Astrocyte of the hippocampus (primary cell): ENCODE measurements around the gene ADRA2B.

Experiments used
- DNase-seq: peaks from one replicate; pipeline ENCODE4 v3.0.0; 2011; ENCODE audit warnings: low read depth, low spot score

ADRA2B gene

GRCh38 chr2:96117701-96118588, 1.6 kb upstream of the ADRA2B start:
- no peak for DNase-seq

DNA sequence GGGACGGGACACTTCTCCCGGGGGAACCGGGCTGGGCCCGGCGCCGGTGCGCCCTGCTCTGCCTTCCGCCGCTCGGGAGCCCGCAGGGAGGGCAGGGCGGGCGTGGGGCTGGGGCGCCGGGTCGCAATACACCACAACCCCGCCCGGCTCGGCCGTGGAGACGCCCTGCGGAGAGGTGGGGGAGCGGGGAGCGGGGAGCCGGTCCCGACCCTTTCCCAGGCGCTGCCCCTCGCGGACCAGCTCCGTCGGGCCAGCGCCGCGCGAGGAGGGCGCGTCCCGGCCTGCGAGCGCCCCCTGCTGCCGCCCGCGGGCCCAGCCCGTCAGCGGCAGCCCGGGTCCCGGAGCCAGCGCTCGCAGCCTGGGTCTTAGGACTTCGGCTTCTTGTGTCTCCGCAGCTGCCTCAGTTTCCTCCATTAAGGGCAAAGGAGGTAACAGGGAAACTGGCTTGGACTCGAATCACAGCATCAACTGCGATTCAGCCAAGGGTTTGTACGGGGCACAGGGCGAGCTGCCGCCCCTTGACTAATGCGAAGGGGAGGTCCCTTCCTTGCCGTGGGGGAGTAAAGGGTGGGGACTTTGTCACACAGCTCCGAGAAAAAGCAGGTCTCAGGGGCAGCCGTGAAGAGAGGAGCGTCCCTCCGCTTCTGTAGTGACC, 635 bp upstream of the ADRA2B start:
- peak; percentile 79 for DNase-seq

DNA sequence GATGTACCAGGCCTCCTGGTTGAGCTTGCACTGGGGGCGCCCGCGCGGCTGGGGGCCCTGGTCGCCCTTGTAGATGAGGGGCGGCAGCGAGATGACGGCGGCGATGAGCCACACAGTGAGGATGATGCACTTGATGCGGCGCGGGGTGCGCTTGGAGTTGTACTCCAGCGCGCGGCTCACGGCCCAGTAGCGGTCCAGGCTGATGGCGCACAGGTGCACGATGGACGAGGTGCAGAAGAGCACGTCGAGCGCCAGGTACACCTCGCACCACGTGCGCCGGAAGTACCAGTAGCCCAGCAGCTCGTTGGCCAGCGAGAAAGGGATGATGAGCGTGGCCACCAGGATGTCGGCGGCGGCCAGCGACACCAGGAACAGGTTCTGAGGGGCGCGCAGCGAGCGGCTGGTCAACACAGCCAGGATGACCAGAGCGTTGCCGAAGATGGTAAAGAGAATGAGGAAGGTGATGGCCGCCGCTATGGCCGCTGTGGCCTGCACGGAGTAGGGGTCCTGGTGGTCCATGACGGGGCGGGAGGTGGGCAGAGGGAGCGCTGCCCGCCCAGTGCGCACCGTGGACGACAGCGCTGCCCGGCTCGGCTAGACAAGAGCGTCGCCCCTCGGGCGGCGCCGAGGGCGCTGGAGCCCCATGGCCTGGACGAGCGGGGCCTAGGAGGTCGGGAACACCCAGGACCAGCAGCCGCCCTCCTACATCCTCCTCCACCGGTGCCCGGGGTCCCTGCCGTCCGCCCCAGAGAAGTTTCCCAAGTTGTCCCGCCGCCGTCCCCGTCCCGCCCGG, 544 bp downstream of the ADRA2B start:
- DNase-seq = no peak

- no peak for DNase-seq
Measured at GRCh38 chr2:96114903-96115581, 1.3 kb downstream of the ADRA2B start.

DNA sequence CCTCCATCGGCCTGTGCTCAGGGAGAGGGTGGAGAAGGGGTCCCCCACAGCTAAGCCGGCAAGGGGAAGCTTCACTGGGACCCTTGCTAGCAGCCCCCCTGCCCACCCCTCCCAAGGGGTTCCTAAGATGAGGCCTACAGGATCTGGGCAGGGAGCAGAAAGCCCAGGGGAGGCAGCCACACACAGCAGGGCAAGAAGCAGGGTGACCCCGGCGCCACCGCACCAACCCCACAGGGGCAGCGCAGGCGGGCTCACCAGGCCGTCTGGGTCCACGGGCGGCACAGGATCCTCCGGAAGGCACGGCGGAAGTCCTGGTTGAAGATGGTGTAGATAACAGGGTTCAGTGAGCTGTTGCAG, 1.8 kb downstream of the ADRA2B start:
- DNase-seq = no peak

DNA sequence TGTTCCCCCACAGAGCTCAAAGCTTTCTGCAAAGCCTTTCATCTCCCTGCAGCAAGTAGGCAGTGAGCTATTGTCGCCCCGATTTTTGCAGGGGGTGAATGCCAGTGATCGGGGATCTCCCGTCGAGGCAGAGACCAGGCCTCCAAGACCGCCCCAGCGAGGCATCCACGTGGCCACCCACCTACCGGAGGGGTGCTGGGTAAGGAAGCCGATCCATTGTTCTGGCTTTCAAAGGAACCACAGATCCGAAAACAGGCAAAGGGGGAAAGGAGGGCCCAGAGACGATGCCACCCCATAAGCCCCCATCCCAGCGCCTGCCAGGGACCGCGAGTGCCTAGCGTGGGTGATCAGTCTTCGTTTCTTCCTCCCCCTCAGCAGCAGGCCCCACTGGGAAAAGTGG, 2.4 kb downstream of the ADRA2B start:
- no peak for DNase-seq

GRCh38 chr2:96113367-96113677, 3.0 kb downstream of the ADRA2B start:
- no peak for DNase-seq

DNA sequence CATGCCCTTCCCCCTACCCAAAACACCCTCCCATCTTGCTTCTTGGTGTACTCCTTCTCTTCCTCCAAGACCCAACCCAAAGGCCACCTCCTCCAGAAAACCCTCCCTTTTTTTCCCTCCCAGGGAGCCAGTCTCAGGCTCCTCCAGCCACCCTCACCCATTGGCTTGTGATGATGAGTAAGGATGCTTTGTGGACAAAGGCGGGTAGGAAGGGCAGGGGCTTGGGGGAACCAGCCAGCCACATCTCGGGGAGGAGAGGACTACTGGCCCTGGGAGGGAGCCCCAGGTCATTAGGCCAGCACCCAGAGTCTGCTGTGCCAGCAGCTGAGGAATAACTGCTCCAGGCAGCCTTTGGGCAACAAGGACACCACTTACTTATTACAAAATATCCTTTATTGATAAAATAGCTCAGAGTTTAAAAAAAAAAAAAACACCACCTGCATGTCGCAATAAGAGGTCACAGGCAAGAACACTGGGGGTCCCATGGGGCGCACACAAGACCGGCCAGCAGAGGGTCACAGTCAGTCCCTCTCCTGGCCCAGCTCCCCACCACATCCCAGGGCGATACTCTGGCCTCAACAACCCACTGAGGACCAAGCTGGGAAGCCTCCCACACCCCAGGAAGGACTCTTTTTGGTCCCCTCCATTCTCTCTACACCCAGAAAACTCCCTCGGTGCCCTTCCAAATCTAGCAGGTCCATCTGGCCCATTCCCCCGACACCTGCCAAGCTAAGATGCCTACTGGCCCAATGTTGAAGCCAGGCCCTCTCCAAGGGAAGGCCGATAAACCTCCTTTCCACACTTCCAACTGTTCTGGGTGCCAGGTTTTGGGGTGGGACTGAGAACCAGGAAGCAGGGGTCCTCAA, 3.6 kb downstream of the ADRA2B start:
- DNase-seq = no peak

DNA sequence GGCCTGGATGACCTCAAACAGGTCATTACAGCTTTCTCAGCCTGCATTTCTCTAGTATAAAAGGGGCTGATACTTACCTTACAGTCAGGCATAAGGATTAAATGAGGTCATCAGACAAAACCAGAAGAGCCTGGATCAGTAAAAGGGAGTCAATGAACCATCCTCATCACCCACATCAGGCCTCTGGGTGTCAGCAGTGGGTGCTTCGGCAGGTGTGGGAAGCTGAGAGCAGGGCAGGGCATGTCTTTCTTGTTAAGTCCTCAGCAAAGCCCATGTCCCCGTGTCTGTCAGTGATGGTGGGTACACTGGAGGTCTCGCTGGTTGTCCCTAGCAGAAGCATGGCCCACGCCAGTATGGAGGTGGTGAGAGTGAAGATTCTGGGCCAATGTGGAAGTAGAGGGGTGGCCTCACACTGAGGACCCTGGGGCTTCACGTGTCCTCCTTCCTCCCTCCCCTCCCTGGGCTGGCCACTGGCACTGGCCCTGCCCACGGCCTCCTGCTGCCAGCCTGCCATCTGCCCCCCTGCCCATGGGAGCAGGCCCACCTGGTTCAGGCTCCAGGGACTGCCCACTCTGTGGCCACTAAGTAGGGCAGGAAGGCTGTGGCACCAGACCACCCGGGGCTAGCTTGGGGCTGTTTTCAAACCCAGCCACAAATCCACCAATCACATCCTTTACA, 4.4 kb downstream of the ADRA2B start:
- DNase-seq = no peak

DNA sequence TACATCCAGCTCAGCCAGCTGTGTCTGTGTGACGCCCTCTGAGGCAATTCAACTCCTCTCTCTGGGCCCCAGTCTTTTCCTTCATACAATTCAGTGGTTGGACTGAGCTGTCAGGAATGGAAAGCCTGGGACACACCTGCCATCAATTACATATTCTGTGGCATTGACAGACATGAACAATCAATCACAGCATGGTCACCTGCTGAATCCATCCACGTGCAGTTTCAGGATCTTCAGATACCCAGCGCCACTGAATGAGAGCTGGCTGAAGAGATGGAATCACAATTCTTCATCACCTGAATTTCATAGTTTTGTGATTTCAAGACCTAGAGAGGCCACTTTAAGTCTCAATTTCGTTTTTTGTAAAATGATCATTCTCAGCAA, 5.1 kb downstream of the ADRA2B start:
- no peak for DNase-seq

- no peak for DNase-seq
Measured at GRCh38 chr2:96110621-96111256, 5.6 kb downstream of the ADRA2B start.

DNA sequence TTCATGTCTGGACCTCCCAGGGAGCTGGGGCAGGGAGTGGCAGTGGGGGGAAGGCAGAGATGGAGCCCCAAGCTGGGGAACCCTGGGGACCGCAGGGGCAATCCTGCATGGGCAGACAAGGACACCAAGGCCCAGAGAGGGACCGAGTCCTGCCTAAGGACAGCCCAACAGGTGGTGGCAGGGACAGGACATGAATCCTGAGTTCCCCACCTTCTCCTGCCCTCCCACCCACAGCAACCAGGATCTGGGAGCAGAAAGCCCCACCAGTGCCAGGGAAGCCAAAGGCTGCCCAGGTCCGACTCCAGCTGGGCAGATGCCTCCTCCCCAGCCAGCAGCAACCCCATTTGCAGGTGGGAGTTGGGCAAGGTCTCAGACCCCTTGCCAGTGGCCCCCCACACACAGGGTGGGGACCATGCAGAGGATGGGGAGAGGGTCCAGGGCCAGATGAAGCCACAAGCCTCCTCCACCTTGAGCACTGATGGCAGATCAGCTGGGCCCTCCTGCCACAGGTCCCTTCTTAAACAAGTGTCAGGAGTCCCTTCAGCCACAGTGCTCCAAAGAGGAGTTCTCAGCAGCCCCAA, 6.3 kb downstream of the ADRA2B start:
- no peak for DNase-seq

- DNase-seq = no peak
Measured at GRCh38 chr2:96109361-96109680, 7.0 kb downstream of the ADRA2B start.

GRCh38 chr2:96108541-96109360, 7.6 kb downstream of the ADRA2B start:
- DNase-seq = no peak

GRCh38 chr2:96108151-96108540, 8.2 kb downstream of the ADRA2B start:
- no peak for DNase-seq

GRCh38 chr2:96107708-96108065, 8.7 kb downstream of the ADRA2B start:
- DNase-seq = no peak

GRCh38 chr2:96106991-96107707, 9.2 kb downstream of the ADRA2B start:
- DNase-seq = no peak

GRCh38 chr2:96105994-96106715, 10.2 kb downstream of the ADRA2B start:
- DNase-seq = no peak
